ENCODE measurements around the gene FRMD5.
"Not testable (repeated sequence)": the region's sequence is repeated elsewhere in the genome, so short reads cannot be mapped to it uniquely, and the experiment has no call there.

FRMD5 gene

GRCh38 chr15:43881944-43882343 lies 313.1 kb downstream of the FRMD5 start:
- DNase-seq, result peak; percentile 27

- no peak for DNase-seq
These were observed 313.8 kb downstream of the FRMD5 start for GRCh38 chr15:43881245-43881644.

DNA sequence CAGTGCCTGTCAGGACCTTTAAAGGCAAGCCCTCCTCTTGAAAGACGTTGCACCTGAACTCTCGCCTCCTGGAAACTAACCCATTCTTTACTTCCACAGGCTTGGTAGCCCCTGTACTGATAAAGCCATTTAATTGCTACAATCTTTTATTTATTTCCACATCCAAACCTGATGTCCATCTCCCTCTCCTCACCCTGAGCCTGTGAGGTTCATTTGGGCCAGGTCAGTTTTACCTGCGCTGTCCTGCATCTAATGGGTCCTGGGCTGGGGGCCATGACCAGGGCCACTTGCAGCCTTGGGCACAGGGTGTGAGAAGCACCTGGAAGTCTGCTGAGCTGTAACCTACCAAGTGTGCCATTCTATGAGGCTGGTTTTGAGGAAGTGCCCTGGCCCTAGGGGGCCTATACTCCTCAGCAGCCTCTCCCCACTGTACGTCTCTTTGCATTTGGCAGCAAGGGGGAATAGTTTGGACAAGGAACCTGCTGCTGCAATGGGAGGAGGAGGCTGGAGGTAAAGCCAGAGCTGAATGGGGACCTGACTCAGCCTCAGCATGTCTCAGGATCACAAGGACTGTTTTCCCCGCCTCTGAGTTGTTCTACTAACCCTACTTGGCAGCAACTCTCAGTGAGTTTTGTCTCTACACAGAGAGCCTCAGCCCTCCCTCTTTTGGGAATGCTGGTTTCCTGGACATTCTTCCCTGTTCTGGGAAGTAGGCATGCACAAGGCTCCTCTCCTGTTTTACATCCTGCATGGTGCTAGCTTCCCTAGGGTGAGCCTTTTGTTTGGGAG lies 314.5 kb downstream of the FRMD5 start:
- DNase-seq, result no peak

- no peak for DNase-seq
These were observed 315.4 kb downstream of the FRMD5 start for GRCh38 chr15:43879386-43880355.

GRCh38 chr15:43878446-43878845 lies 316.6 kb downstream of the FRMD5 start:
- no peak for DNase-seq

GRCh38 chr15:43877371-43877770 lies 317.7 kb downstream of the FRMD5 start:
- DNase-seq, result no peak

DNA sequence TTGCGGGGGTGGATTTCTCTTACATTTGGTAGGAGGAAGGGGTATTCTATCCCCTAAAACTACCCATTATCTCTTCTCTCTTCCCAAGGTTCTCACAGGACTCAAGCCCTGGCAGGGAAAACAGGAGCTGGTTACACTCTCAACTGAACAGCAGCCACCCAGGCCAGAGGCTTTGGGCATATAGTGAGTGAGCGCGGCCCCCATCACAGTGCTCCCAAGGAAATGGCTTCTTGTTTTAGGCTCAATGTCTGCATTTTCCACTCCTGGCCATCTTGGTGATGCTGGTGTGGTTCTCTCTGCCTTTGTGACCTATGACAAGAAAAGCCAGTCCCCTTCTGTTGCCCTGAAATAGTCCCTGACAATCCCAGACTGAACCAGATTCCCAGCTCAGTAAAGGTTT lies 318.2 kb downstream of the FRMD5 start:
- DNase-seq, result no peak

DNA sequence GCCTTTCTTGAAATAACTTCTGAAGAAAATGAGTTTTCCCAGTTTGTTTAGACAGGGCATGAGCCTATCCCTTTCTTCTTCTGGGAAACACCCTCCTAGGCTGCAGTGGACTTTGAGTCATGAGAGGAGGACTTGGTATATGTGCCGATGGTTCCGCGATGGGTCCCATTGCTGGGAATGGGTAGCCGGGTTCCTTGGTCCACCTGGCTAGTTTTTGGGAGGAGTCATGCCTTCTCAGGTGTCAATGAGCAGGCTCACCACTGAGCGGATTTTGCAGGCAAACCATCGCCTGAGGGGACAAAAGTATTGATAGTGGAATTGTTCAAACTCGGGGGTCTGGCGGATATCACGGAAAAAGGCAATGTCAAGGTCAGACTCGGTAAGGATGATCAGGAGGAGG lies 321.4 kb downstream of the FRMD5 start:
- no peak for DNase-seq

- peak; percentile 82 for DNase-seq
These were observed 322.6 kb downstream of the FRMD5 start for GRCh38 chr15:43872416-43873020.

DNA sequence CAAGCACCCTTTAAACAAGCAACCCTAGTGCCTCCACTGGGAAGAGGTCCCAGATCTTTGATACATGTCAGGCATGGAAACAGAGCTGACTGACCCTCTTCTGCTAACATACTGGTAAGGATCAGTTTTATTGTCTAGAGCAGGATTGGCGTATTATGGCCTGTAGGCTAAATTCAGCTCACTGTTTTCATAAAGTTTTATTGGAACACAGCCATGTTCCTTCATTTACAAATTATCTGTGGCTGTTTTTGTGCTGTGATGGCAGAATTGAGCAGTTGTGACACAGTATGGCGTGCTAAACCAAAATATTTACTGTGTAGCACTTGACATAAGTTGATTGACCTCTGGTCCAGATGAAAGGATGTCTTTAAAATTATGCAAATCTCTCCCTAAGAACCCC lies 323.2 kb downstream of the FRMD5 start:
- DNase-seq, result no peak

- peak; percentile 37 for DNase-seq
These were observed 326.7 kb downstream of the FRMD5 start for GRCh38 chr15:43868406-43868805.

GRCh38 chr15:43867096-43867495 lies 328.0 kb downstream of the FRMD5 start:
- DNase-seq, result no peak

DNA sequence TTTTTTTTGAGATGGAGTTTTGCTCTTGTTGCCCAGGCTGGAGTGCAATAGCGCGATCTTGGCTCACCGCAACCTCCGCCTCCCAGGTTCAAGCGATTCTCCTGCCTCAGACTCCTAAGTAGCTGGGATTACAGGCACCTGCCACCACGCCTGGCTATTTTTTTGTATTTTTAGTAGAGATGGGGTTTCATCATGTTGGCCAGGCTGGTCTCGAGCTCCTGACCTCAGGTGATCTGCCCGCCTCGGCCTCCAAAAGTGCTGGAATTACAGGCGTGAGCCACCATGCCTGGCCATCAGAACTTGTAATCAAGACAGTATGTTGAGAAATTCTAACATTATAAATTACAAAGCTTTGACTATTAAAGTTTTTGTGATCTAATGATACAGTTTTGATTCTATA lies 328.4 kb downstream of the FRMD5 start:
- DNase-seq, result not testable (repeated sequence)

- DNase-seq, result no peak
These were observed 335.5 kb downstream of the FRMD5 start for GRCh38 chr15:43859546-43859945.

DNA sequence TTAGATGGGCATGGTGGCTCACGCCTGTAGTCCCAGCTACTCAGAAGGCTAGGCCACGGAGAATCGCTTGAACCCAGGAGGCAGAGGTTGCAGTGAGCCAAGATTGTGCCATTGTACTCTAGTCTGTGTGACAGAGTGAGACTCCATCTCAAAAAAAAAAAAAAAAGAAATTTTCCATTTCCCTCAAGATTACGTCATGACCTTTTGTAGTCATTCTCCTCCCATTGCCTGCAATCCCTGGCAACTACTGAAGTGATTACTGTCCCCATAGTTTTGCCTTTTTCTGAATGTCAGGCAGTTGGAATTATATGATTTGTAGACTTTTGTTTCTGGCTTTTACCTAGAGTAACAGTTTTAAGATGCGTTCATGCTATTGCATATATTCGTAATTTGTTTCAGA lies 340.3 kb downstream of the FRMD5 start:
- no peak for DNase-seq

GRCh38 chr15:43852607-43853006 lies 342.5 kb downstream of the FRMD5 start:
- no peak for DNase-seq

DNA sequence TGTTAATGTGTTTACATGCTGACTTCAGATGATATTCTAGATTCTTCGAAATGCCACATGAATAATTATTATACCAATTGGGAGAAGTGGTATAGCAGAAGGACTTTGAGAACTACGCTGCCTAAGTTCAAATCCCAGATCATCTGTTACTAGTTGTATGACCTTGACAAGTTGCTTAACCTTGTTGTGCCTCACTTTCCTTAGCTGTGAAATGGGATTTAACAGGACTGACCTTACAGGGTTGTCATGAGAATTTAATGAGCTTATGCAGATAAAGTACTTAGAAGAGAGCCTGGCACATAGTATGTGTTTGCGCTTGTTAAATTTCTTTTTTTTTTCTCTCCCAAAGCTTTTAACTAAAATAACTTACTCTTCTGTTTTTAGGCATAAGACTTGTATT lies 343.8 kb downstream of the FRMD5 start:
- DNase-seq, result no peak

- no peak for DNase-seq
These were observed 349.6 kb downstream of the FRMD5 start for GRCh38 chr15:43845421-43845820.

GRCh38 chr15:43832485-43832884 lies 362.6 kb downstream of the FRMD5 start:
- not testable (repeated sequence) for DNase-seq

- DNase-seq, result not testable (repeated sequence)
These were observed 363.5 kb downstream of the FRMD5 start for GRCh38 chr15:43831519-43832052.

DNA sequence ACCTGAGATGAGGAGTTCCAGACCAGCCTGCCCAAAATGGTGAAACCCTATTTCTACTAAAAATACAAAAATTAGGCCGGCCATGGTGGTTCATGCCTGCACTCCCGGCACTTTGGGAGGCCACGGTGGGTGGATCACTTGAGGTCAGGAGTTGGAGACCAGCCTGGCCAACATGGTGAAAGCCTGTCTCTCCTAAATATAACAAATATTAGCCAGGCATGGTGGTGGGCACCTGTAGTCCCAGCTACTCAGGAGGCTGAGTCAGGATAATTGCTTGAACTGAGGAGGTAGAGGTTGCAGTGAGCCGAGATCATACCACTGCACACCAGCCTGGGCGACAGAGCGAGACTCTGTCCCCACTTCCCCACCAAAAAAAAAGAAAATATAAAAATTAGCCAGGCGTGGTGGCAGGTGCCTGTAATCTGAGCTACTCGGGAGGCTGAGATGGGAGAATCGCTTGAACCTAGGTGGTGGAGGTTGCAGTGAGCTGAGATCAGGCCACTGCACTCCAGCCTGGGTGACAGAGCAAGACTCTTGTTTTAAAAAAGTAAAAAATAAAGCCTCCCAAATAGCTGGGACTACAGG lies 364.3 kb downstream of the FRMD5 start:
- DNase-seq, result not testable (repeated sequence)

GRCh38 chr15:43829951-43830540 lies 365.0 kb downstream of the FRMD5 start:
- not testable (repeated sequence) for DNase-seq
